Measurements from ENCODE around the gene MPV17.
"Not testable (repeated sequence)": the region's sequence is repeated elsewhere in the genome, so short reads cannot be mapped to it uniquely, and the experiment has no call there.

Gene MPV17

GRCh38 chr2:27322766-27323595 lies at the start of gene MPV17:
Gene MPV17 (minus strand): TSS chr2:27323097. CDS start chr2:27322517, 580 bp downstream.
- peak; percentile 96 for DNase-seq

- peak; percentile 59 for DNase-seq
Observed at GRCh38 chr2:27370816-27371620, 48.1 kb upstream of the MPV17 start.

- DNase-seq, result peak; percentile 98
Observed at GRCh38 chr2:27370026-27370815, 47.3 kb upstream of the MPV17 start, which contains the start of the genes EIF2B4 and SNX17. Gene EIF2B4 (minus strand): TSS chr2:27370338. CDS start chr2:27370314, 24 bp downstream. Gene SNX17 (plus strand): TSS chr2:27370616. CDS start chr2:27370744, 128 bp downstream.

GRCh38 chr2:27369471-27370025 lies 46.7 kb upstream of the MPV17 start:
- DNase-seq, result peak; percentile 73

- DNase-seq, result no peak
Observed at GRCh38 chr2:27363933-27364332, 41.0 kb upstream of the MPV17 start.

GRCh38 chr2:27362678-27363420 lies 40.0 kb upstream of the MPV17 start:
- no peak for DNase-seq

GRCh38 chr2:27356382-27357181 lies 33.7 kb upstream of the MPV17 start, which contains the start of gene GTF3C2:
Gene GTF3C2 (minus strand): TSS chr2:27356764. CDS start chr2:27343554, 13,210 bp downstream.
- DNase-seq, result peak; percentile 98

- DNase-seq, result peak; percentile 78
Observed at GRCh38 chr2:27356056-27356381, 33.1 kb upstream of the MPV17 start.

- DNase-seq, result no peak
Observed at GRCh38 chr2:27354597-27354927, 31.7 kb upstream of the MPV17 start.

GRCh38 chr2:27353762-27354596 lies 31.1 kb upstream of the MPV17 start:
- DNase-seq, result no peak

GRCh38 chr2:27353386-27353761 lies 30.5 kb upstream of the MPV17 start:
- DNase-seq, result not testable (repeated sequence)

- DNase-seq, result no peak
Observed at GRCh38 chr2:27351802-27352598, 29.1 kb upstream of the MPV17 start.

- DNase-seq, result no peak
Observed at GRCh38 chr2:27350106-27350693, 27.3 kb upstream of the MPV17 start.

- DNase-seq, result no peak
Observed at GRCh38 chr2:27347641-27348040, 24.7 kb upstream of the MPV17 start.

GRCh38 chr2:27336173-27336572 lies 13.3 kb upstream of the MPV17 start:
- DNase-seq, result no peak

- no peak for DNase-seq
Observed at GRCh38 chr2:27335311-27335710, 12.4 kb upstream of the MPV17 start.

- DNase-seq, result no peak
Observed at GRCh38 chr2:27324720-27325119, 1.8 kb upstream of the MPV17 start.

- peak; percentile 43 for DNase-seq
Observed at GRCh38 chr2:27323596-27324285, 844 bp upstream of the MPV17 start.
